Esophagus mucosa (tissue), 1 donor: ENCODE data around the gene KLF17. TPM values are rescaled to one million over a fixed set of nuclear protein-coding genes. Genes with fewer than 3 reads are reported as not detected.

ENCODE experiments used
- ATAC-seq: fragments of 200-7000 bp; cut with Tn5 transposase; one replicate; pipeline ENCODE4 v1.9.1; 2020
- total RNA-seq: library from RNA; stranded (reverse); gene quantifications from one replicate; pipeline ENCODE4 v1.2.4, GENCODE V29; 2023
- donor health status: DM: yes; HTN: yes; CAD: no.

KLF17 gene, protein sequence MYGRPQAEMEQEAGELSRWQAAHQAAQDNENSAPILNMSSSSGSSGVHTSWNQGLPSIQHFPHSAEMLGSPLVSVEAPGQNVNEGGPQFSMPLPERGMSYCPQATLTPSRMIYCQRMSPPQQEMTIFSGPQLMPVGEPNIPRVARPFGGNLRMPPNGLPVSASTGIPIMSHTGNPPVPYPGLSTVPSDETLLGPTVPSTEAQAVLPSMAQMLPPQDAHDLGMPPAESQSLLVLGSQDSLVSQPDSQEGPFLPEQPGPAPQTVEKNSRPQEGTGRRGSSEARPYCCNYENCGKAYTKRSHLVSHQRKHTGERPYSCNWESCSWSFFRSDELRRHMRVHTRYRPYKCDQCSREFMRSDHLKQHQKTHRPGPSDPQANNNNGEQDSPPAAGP
- not detected for total RNA-seq

DNA sequence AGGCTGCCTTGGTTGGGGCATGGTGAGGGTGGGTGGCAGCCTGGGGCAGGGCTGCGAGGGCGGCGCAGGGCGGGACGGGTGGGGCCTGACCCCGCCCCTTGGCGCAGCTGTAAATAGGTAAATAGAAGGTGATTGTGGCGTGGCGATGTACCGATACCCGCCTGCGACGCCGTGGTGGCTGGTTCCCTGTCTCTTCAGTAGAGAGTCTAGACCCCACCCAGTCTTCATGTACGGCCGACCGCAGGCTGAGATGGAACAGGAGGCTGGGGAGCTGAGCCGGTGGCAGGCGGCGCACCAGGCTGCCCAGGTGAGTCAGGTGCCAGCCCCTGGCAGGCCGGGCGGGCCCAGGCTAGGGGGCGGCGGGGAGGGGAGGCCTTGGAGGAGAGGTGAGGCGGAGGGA is at the start of gene KLF17:
Gene KLF17 (plus strand): TSS at position 140 of the 400 bp plus-strand sequence. CDS start 87 bp downstream, at position 227.
- ATAC-seq = no peak

DNA sequence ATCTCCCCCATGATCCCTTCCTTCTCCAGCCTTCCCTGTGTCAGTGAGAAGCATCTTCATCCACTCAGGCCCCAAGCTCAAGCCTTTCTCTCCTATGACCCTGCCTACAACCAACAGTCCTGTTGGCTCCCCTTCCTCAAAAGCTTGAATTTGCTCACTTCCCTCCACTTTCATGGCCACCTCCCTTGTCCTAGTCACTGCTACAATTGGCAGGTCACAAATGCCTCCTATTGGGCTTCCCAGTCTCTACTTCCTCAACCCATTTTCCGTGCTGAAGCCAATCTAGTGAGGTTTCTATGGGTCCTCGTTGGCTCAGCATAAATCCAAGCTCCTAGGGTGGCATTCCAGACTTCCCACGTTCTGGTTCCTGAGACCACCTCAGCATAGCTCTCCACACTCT is 47.2 kb upstream of the KLF17 start:
- no peak for ATAC-seq

DNA sequence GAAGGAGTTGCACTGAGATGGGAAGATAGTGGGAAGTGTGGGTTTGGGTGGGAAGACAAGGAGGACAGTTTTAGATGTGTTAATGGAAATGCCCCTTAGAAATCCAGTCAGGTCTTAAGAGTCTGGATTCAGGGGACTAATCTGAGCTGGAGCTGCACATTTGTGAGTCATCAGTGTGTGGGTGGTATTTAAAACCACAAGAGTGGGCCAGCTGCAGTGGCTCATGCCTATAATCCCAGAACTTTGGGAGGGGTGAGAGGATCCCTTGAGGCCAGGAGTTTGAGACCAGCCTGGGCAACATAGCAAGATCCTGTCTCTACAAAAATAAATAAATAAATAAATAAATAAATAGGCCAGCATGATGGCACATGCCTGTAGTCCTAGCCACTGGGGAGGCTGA is 46.4 kb upstream of the KLF17 start:
- ATAC-seq = no peak

DNA sequence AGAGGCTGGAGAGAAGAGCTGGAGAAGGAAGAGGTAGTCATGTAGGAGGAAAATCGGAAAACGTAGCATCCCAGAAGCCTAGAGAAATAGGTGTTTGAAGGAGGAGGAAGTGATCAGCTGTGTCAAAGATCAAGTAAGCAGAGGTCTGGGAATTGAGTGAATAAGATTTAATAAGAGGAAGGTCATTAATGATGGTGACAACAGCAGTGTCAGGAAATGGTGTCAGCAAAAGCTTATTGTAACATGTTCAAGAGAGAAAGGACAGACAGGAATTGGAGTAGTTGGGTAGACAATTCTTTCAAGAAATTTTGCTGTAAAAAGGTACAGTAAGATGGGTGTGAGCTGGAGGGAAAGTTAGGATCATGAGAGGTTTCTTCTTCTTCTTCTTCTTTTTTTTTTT is 45.8 kb upstream of the KLF17 start:
- no peak for ATAC-seq

DNA sequence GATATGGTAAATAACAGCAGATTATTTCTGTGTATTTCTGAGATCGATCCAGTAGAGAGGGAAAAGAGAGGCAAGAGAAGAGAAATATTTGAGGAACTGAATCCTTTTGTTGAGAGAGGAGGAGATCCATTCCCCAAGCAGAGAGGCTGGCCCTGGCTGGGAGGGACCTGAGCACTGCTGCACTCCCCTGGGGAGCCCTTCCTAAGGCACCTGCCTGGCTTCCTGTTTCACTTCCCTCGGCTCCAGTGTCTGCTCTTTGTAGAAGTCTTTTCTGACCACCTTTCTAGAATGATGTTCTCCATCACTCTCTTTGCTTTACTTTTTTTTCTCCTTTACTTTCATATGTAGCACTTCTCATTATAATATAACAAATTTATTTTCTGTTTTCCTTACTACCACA is 45.1 kb upstream of the KLF17 start:
- ATAC-seq = no peak

DNA sequence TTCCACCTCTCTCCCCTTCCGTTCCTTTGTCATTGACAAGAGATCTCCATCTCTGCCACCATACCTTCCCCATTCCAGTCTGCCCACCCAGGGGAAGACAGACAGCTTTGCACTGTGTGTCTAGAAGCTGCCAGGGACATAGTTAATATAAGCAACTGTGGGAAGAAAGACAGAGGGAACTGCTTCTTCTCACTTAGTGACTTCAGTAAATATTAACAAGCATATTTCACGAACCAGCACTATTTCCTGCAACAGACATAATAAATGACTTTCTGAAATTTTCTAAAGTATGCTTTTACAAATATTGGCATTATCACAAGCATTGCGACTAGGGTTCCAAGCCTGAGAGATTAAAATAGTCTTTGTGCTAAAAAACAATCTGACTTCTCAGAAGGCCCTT is 44.2 kb upstream of the KLF17 start:
- no peak for ATAC-seq

DNA sequence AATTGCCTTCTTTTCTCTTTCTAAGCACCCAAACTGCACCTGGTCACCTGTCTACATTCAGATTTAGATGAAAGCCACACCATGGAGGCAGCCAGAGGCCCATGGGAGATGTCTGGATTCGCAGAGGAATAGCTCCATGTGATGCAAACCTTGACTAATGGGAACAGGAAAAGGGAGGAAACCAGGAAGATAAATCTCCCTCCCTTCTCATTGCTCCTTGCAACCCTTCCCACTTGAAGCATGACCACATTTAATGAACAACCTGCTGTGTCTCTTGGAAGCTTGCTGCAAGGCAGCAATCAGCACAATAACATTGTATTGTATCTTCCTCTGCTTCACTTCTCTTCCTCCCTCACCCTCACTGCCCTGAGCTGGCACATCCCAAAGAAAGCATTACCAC is 42.6 kb upstream of the KLF17 start:
- no peak for ATAC-seq

DNA sequence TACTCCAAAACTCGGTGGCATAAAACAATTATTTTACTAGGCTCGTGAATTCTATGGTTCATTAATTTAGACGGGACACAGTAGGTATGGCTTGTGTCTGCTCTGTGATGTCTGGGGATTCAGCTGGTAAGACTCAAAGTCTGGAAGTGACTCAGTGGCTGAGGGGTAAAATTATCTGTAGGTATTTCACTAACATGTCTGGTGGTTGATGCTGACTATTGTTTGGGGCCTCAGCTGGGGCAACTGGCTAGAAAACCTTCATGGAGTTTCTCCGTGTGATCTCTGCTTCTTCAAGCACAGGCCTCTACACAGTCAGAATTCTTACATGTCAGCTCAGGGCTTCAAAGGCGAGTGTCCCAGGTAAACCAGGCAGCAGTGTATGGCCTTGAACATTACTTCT is 41.2 kb upstream of the KLF17 start:
- no peak for ATAC-seq

DNA sequence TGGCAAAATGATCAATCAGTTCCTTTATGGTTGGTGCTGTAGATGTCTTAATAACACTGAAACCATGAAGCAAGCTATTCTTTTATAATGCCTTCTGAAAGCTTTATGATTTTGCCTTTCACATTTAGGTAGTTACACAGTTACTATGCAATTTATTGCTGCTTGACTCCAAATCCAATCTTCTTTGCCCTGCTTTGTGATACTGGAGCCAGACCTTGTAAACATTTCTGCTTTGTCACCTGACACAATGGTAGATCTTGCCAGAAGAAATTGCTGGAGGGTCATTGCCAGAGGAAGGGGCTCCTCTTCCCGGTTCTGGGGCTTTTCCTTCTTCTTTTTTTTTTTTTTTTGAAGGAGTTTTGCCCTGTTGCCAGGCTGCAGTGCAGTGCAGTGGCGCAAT is 40.5 kb upstream of the KLF17 start:
- no peak for ATAC-seq

DNA sequence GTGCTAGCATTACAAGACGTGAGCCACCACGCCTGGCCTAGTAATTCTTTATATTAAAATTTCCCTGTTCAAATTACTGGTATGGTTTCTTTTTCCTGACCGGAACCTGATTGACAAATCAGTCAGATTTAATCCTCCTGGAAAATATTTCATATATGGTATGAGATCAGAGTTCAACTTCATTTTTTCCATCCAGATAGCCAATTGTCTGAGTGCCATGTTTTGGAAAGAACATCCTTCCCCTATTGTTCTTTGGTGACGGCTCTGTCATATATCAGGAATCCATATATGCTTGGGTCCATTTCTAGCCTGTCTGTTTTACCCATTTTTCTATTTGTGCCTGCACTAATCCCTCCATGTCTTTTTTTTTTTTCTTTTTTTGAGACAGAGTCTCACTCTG is 39.1 kb upstream of the KLF17 start:
- no peak for ATAC-seq

DNA sequence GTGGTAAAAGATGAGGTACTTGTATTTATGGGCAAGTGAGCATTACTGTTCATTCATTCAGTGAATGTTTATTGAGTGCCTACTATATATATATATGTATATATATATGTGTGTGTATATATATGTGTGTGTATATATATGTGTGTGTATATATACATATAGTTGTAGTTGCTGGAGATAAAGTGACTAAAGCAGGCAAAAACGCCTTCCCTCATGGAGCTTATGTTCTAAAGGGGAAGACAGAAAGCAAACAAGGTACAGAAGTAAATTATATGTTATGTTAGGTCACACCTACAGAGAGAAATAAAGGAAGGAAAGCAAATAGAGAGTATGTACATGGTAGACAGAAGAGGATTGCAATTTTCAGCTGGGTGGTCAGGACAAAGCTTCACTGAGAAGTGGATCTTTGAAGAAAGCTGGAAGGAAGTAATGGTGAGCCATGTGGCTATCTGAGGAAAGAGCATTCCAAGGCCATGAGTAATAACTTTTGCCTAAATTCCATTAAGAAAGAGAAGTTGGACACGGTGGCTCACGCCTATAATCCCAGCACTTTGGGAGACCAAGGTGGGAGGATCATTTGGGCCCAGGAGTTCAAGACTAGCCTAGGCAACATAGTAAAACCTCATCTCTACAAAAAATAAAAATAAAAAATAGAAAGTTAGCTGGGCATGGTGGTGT is 33.5 kb upstream of the KLF17 start:
- no peak for ATAC-seq

DNA sequence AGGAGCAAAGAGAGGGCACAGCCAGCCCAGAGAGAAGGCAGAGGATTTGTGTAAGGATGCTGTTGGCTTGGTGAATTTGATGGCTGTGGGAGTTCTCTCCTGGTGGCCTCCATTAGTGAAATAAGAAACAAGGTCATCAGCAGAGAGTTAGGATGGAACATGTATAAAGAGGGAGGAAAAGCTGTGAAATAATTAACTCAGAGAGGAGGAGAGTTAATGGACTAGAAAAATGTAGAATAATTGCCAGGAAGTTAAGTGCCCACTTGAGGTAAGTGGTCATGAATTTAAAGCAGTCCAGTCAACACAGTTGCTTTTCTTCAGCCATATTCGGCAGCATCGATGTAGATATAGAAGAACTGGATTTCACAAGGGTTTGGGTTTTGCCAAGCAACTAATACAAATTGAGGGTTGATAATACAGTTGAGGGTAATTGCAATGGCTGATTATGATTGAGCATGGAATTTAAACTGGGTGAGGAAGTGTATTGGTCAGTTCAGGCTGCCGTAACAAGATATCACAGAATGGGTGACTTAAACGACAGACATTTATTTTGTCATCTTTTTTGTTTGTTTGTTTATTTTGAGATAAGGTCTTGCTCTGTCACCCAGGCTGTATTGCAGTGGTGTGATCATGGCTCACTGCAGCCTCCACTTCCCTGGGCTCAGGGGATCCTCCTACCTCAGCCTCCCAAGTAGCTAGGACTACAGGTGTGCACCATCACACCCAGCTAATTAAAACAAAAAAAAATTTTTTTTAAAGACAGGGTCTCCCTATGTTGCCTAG is 31.7 kb upstream of the KLF17 start:
- ATAC-seq = no peak

DNA sequence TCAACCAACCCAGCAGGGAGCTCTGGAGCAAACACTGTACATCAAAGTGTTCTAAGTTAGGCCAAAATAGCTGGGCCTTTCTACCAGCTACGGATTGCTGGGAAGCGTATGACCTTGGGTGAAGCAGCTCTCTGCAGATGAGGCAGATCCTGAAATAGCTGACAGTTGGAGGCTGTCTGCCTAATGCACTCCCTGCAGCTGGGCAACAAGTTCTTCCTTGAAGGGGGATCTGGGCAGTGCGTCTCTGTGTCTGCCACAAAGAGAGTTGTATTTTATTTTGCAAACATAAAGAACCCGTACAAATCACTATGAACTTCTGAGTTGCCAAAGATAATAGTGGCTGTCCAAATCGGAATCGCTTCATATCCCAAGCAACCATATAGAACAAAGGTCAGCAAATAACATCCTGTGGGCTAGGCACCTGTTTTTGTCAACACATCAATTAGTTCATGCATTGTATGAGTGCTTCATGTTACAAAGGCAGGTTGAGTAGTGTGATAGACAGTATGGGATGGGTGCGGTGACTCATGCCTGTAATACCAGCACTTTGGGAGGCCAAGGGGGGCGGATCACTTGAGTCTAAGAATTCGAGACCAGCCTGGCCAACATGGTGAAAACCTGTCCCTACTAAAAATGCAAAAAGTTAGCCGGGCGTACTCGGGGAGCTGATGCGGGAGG is 29.1 kb upstream of the KLF17 start:
- no peak for ATAC-seq

DNA sequence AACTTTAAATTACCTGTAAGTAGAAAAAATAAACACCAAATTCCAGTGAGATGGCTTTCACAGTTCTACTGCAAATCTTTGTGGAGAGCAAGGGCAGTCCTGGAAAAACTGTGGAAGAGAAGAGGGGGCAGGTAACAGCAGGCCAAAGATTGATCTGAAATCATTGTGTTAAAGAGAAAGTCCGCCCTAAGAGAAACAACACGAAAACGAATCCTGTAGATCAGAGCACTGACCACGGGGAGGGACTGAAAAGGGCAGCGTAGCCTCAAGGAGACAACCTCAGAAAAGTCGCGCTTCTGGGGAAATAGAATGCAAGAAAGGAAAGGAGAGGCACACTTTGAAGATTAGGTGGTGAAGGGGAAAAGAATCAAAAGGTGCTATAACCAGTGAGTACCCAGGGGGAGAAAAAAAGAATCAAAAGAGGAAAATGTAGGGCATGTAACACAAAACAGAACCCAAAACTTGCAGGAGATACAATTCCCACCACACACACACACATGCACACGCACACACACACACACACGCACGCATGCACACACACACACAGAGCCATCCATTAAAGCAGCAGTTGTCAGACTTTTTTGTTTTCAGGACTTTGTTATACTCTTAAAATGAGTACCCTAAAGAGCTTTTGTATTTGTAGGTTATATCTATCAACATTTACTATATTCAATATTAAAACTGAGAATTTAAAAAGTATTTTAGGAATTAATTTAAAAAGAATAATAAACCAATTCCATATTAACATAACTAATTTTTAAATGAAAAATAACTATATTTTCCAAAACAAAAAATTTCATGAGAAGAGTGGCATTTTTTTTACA is 28.0 kb upstream of the KLF17 start:
- ATAC-seq = no peak

DNA sequence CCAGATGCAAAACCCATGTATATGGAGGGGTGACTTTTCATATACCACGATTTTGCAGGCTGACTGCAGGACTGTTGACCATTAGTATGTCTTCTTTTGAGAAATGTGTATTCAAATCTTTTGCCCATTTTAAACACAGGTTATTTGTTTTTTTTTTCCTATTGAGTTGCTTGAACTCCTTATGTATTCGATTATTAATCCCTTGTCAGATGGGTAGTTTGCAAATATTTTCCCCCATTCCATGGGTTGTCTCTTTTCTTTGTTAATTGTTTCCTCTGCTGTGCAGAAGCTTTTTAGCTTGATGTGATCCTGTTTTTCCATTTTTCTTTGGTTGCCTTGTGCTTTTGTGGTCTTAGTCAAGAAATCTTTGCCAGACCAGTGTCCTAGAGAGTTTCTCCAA is 24.6 kb upstream of the KLF17 start:
- no peak for ATAC-seq

DNA sequence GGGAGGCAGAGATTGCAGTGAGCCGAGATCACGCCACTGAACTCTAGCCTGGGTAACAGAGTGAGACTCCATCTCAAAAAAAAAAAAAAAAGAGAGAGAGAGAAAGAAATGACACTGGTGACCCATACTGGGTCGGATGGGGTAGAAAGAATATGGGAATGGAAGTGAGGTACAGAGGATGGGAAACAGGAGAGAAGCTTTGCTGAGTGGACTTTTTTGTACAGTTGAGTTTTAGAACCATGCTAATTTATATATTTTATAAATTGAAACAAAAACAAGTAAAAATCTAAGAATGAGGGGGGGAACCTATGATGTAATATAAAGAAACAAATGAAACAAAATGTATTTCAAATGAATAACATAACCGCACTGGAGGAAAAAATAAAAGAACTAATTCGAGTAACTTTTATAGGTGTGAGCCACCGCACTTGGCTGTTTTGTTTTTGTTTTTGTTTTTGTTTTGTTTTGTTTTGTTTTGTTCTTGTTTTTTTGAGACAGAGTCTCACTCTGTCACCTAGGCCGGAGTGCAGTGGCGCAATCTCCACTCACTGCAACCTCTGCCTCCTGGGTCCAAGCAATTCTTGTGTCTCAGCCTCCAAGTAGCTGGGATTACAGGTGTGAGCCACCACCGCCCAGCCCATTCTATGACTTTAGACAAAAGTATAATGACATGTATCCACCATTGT is 18.3 kb upstream of the KLF17 start:
- no peak for ATAC-seq

DNA sequence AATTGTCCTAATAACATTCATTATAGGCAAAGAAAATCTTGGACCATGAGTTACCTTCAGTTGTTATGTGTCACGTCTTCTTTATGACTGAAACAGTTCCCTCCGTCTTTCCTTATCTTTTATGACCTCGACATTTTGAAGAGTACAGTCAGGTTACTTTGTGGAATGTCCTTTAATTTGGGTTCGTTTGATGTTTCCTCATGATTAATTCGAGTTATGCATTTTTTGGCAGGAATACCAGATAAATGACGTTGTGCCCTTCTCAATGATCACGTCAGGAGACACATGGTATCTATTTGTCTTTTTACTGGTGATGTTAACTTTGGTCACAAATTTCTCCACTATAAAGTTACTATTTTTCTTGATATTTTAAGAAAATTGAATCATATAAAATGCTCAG is 17.3 kb upstream of the KLF17 start:
- no peak for ATAC-seq

DNA sequence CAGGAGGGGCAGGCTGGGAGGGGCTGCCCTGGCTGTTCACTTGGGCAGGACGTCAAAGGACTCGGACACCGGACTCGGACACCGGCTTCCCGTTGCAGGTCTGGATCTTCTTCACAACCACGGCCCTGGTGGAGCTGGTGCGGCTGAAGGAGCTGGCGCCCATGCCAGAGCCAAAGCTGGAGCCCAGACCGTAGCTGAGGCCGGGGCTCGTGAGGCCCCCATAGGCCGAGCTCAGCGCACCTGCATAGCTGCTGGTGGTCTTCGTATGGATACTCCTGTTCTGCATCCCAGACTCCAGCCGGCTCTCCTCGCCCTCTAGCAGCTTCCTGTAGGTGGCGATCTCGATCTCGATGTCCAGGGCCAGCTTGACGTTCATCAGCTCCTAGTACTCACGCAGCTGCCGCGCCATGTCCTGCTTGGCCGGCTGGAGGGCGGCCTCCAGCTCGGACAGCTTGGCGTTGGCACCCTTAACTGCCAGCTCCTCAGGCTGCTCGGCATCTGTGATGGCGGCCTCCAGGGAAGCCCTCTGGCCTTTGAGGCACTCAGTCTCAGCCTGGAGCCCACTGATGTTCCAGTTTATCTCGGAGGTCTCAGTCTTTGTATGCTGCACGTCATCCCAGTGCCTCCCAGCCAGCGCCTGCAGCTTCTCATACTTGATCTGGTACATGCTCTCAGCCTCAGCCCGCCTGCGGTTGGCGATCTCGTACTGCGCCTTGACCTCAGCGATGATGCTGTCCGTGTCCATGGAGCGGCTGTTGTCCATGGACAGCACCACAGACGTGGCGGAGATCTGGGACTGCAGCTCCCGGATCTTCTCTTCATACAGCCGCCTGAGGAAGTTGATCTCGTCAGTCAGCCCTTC is 15.1 kb upstream of the KLF17 start:
- ATAC-seq = no peak

DNA sequence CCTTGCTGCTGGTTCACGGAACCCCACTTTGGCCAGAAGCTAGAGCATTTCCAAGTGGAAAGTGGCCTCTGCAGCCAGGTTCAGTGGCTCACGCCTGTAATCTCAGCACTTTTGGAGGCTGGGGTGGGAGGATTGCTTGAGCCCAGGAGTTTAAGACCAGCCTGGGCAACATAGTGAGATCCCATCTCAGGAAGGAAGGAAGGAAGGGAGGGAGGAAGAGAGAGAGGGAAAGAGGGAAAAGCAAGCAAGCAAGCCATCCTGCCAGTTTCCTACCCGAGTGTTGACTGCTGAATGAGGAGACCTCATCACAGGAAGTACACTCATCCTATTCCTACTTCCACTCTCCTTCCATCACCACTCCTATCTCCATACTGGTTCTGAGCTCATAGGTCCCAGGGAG is 12.8 kb upstream of the KLF17 start:
- ATAC-seq = no peak

DNA sequence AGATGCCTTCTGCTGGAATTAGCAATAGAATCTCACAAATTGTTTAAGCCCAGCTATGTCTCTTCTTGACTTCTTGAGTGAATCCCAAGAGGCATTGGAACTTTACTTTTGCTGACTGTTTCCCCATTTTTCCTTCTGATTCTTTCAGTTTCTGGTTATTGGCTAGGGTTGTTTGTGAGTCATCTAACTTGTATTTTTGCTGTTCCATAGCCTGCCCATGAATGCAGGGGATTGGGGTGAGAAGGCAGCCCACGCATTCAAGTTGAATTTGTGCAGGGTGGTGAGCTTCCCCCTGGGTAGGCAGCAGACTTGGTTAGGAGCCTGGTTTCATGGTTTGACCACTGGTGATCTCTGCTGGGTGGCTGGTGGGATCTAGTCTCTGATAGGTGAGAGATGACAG is 10.4 kb upstream of the KLF17 start:
- no peak for ATAC-seq

DNA sequence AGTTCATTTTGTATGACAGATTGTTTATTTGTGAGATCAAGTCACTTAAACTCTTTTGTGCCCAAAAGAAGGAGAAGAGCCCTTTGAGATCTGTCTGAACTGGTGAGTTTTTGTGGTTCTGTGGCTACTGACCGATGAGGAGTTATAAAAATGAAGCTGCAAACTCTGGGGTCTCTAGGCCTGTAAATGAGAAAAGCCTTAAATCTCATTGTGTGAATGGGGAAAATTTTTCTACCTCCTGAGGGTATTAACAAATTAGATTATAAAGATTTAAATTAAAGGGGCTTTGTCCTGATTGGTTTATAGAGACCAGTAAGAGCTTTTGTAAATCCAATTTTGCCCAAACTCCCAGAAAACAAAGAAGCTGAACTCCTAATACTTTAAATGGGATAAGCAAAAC is 9.7 kb upstream of the KLF17 start:
- ATAC-seq = no peak
